ENCODE measurements around the gene WWOX.

Gene WWOX

DNA sequence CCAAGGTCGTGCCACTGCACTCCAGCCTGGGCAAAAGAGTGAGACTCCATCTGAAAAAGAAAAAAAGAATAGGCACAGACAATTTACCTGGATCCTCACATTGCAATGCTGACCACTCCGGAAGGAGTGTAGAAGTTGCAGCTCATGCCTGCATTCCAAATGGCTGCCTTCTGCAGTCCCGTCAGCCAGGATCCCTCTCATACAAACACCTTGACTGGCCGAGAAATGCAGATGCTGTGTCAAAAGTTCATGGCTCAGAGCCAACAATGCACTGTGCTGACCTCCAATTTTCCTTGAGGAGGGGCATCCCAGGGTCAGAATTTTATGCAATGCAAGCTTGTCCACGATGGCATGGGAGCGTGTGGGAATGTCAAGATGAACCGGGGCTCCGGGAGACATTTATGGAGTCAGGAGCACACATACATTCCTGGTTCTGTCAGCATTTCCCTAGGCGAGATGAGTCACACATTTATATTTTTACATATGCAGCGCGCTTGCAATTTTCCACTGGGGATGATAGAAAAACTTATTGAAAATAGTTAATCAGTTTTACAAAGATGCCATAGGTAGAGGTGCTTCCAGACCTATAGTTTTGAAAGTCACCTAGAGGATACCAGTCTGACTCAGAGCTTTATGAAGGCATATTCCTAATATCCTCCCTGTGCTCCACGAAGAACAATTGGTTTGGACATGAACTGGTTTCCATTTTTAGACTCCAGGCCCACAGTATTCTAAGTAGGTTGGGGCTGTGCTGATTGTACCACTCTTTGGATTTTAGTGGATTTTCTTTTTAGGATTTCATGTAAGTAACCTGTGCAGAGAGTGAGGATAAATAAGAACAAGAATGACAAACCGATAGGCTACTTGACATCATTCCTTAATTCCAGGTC is 886.5 kb downstream of the WWOX start:
- DNase-seq: no peak

DNA sequence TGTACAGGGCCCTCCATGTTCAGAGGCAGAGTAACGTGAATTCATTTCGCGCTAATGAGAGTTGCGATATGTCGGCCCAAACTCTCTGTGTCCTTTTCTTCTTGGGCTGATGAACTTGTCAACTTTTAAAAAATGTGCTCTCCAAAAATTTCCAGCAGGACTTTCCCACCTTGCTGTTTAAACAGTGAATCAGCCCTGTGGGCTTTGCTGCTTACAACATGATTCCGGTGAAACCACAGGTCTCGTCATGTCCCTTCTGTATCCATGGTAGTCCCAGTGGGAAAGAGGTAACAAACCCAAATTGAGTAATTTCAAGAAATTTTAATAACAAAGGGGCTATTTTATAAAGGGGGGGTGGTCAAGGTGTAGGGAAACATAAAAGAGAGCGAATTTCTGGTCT is 888.2 kb downstream of the WWOX start:
- no peak for DNase-seq

DNA sequence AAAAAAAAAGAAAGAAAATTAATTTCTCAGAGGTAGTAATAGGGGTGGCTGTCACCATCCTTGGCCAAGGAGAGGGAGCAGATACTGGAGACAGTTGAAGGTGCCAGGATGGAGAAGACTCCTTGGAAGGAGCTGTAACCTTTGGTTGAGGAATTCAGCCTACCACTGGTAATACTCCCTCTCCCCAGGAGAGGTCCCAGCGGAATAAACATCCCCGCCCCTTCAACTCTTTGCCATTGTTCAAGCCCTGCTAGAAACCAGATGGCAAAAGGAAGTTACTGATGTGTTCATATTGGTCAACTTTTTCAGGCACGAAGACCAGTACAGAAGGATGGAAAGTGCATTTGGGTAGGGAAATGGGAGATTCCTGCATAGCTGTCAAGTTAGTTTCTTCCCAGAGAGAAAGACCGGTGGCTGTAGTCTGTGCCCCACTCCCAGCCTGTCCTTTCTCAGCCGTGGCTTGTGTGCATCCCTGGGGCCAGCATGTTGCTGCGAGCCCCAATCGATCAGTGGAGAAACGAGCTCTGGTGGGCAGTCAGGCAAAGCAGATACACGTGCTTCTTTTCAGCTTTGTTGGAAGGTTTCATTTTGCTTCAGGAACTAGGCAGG is 889.0 kb downstream of the WWOX start:
- DNase-seq: no peak

DNA sequence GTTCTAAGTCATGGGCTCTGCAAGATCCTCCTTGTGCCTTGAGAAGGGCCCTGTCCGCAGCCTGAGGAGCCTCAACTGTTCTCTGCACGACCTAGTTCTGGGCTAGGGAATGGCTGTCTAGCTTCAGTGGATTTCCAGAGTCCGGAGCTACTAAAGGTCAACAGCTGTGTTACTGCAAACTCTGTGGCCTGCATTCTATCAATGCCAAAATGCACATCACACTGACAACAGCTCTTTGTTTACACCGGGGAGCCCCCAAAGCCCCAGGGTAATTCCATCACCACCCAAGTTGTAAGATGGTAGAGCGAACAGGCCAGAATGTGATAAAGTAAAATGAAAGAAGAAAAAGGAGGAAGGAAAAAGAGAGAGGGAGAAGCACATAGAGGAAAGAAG is 890.9 kb downstream of the WWOX start:
- DNase-seq: no peak

DNA sequence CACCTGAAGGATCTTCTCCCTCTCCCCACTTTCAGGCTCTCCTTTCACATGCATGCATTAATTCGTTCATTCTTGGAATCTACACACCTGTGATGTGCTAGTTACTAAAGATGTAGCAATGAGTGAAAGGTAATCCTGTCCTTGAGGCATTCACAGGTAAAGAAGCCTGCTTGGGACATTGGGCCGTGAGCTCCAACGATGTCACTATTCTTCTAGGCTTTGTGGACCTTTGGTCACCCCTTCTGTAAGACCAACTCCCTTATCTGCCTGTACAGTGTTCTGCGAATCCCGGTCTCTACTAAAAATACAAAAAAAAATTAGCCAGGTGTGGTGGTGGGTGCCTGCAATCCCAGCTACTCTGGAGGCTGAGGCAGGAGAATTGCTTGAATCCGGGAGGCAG is 892.5 kb downstream of the WWOX start:
- no peak for DNase-seq

DNA sequence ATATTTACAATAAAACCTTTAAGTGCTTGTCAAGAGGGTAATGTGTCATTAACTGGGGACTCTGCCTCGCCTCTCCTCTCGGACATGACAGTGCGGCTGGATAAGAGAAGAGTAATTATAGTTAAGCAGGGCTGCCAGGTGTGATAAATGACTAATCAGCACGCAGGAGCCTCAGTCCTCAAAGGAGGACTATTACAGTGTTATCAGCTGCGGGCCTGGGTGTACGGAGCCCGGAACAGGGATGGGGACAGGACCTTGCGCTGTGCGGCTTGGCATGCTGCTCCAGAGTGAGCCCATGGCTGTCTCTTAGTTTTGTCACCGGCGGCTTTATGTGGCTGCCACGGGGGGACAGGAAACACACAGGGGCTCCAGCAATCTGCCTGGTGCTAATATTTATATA is 893.9 kb downstream of the WWOX start:
- no peak for DNase-seq

DNA sequence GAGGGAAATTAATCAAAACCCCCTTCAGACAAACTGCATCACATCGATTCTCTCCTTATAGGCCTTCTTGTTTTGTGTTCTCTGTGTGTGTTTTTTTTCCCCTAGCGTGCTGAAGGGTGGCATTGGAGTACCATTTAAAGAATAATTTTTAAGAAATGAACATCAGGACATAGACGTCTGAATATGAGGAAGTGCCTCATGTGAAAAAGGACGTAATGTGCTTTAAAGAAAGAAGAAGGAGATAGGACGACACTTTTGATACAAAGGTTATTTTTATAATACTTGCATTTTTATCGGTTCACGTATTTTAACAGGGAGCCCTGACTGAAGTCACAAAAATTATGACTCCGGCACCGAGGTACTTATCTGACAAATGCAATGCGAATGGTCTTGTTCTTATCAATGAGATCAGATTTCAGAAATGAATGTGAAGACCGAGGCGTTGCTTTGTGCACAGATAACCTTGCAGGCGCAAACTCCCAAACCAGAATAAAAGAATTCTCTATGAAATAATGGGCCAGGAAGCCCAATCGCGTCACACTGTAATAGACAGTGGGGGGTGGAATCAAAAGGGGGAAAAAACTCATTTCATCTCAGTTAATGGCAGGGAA is 894.8 kb downstream of the WWOX start:
- DNase-seq: peak; percentile 18

DNA sequence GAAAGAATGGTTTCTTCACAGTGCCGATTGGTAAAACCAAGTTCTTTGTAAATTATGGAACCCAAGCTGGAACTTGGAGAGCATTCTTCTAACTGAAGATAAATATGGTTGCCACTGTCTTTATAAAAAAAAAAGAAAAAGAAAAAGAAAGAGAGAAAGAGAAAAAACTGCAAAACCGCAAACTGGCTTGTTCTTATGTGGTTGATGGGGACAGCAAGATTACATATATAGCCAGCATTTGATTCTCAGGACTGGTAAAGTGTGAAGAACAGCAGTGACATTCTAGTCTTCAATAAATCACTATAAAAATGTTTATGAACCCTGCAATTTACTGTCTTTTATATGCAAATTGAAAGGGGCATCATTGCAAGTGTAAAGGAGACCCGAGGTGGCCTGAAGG is 896.0 kb downstream of the WWOX start:
- no peak for DNase-seq

DNA sequence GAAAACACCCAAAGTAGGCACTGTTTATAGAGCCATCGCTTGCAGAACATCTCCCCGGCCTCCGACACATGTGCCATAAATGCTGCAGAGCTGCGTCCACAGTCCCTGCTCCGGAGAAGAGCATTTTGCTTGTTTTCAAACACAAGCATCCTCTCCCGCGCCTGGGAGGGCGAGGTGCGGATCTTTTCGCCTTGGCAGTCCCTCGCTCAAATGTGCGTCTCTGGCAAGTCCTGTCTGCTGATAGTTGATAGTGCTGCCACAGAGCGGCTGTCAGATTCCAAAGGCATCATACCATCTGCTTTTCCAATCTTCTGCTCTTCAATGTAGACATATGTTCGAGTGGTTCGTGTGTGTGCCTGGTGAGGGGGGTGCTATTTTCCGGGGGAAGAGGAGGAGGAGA is 897.3 kb downstream of the WWOX start:
- DNase-seq: no peak

DNA sequence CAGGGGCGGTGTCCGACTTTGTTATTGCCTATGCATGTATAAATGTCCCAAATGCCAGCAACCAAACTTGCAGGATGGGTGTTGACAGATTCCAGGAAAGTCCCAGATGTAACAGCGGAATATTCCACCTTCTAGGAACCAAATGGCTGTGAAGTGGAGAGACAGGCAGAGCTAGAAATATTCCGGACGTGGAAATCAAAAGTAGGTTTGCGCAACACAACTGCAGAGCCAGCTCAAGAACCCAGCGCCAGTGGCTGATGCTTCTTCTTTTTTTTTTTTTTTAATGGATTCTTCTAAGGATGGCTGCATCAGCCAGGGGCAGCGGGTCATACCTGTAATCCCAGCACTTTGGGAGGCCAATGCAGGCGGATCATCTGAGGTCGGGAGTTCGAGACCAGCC is 899.4 kb downstream of the WWOX start:
- no peak for DNase-seq

DNA sequence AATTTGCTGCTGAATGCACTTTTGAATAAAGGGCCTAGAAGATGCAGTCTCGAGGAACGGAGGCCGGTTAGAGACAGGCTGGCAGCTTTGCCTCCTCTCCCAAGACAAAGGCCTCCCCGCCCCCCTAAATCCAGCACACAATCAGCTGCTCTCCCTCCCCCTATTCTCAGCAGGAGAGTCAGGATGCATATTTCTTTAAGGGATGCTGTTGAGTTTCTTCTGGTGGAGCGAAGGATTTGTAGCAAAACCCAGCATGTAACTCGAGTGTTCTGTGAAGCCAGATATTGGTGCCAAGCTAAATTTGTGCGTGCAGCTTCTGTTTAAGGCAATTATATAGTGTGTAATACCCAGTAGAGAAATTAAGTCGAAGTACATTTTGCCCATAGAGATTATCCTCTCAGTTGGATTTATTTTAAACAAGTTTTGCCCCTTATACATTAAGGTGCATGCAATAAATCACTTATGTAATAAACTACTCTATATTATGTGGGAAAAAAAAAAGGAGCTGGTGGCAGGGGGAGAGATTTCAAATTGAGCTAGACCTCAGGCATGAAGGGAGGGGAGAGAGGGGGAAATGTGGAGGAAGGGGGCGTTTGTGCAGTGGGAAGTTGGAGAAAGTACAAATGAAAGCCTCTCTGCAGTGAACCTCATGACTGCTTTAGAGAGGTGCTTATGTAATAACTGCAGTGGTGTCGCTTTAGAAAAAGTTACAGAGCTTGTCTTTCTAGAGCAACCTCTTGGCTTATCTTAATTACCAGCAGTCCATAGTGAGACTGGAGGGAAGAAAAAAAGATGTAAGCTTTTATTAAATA is 901.9 kb downstream of the WWOX start:
- no peak for DNase-seq

DNA sequence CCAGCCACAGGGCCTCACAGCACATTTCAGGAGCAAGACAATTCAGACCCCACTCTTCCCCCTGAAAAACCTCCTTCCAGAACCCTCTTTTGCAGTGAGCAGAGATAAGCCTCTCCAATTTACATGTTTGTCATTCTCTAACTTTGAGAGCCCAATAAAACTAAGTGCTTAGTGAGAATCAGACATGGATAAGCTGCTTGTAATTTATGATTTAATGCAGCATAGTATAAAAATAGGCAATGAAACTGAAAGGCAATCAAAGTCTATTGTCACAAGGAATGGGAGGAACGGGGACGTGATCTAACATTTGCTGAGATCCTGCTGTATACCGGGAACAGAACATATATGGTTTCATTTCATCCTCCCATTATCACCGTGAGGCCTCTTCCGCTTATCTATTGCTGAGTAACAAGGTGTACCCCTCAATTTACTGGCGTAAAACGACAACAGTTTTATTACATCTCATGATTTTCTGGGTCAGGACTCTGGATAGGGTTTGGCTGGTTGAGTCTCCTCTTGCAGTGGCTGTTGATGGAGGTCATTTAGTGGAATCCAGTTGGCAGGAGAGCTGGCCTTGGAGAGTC is 903.7 kb downstream of the WWOX start:
- no peak for DNase-seq

DNA sequence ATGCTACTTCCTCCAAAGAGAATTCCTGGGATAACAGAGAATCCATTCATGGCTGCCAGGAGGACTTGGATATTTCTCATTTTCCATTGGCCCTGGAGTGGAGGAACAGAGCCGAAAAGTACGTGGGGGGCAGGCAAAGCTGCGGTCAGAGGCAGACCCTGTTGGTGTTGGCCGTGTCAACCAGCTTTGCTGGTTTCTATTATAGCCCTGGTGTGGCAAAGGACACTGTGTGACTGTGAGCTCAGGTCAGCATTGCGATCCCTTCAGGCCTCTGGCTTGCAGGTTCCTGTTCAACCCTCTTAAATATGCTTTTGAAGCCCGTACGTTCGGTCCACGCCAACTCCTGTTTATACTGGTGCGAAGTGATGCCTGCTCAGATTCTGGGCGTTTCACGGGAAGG is 904.9 kb downstream of the WWOX start:
- no peak for DNase-seq

DNA sequence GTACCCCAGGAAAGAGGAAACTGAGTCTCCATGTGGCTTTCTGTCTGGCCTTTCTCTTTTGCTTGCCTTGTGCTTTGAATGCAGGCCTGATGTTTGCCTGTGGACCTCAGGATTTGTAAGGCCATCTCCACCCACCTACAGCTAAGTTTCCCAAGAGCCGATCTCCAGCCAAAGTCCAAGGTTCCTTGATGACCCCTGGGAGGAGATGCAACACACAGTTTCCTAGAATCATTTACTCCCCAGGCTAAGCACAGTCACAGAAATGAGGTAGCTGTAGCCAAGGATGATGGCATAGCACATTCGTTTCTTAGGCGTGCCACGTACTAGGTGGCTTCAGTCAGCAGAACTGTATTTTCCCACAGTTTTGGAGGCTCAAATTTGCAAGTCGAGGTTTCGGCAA is 905.6 kb downstream of the WWOX start:
- no peak for DNase-seq

DNA sequence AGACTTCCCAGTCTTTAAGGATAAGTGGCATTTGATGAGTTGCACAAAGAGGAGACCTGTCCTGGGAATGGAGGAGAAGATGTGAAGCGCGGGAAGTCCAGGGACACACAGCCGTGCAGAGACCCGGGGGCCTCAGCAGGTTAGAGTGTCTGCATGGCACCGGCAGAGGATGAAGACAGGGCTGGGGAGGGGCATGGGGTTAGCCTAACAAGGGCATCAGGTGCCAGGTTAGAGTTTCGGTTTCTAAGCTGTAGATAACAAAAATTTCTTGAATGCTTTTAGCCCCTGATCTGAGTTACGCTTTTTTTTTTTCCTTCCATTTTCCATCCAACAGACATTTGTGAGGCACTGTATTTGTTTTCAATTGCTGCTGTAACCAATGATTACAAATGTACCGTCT is 906.8 kb downstream of the WWOX start:
- DNase-seq: no peak

DNA sequence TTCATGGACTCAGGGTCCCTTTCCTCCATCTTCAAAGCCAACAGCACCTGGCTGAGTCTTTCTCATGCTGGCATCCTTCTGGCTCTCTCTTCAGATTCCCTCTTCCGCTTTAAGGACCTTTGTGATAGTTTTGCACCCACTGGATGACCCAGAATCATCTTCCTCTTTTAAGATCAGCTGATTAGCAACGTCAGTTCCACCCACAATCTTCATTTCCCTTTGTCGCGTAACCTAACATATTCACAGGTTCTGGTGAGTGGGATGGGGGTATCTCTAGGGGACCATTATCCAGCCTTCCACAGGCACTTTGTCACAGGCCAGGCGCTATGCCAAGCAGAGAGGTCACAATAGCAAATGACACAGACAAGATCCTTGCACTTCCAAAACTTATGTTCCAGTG is 907.3 kb downstream of the WWOX start:
- DNase-seq: no peak

DNA sequence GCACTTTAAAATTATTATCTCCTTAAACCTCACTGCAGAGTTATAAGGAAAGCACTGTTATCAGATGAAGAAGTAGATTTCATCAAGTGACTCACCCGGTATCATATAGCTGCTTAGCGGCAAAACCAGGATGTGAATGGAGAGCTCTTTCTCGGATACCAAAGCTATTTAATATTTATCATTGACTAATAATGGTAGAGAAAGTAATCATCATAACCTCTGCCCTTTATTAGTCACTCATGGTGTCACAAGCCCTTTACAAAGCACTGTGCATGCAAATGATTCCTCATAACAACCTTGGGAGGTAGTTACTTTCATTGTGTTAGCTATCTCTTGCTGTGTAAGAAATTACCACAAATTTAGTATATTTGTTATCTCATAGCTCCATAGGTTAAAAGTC is 908.2 kb downstream of the WWOX start:
- peak; percentile 78 for DNase-seq

DNA sequence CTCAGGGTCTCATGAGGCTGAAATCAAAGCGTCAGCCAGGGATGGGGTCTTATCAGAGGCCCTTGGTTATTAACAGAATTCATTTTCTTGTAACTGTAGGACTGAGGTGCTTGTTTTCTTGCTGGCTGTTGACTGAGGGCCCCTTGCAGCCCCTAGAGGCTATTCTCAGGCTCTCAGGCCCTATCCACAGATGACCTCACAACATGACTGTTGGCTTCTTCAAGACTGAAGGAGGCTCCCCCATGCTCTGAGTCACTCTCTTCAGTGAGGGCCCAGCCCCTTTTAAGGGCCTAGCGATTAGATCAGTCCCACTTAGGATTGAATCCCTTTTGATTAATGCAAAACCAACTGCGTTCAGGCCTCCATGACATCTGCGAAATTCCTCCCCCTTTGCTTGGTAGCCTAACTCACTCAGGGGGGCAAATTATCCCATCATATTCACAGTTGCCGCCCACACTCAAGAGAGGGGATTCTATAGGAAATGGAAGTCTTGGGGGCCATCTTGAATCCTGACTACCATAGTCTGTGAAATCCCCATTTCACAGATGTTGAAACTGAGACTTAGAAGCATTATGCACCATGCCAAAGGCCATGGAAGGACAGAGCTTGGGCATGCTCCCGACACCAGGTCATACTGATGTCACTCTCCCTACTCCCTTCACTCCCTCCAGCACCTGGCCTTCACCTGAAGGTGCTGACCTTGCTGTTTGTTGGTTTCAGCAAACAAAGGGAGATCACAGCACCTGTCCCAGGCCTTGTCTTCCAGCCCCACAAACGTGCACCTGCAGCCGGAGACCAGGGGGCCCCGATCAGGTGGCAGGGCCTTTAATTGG is 908.8 kb downstream of the WWOX start:
- DNase-seq: peak; percentile 58

DNA sequence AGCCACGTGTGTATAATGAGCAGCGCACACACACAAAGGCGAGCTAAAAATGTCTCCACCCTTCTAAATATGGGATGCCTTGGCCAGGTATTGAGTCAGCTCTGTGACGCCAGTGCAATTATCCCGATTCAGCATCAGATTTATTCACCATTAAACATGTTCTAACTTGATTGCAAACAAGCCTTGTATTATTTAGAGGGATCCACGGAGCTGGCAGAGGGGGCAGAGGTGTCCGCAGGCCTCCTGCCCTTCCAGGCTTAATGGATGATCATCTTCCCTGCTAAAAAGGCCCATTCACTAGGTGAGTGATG is 909.4 kb downstream of the WWOX start:
- DNase-seq: no peak

DNA sequence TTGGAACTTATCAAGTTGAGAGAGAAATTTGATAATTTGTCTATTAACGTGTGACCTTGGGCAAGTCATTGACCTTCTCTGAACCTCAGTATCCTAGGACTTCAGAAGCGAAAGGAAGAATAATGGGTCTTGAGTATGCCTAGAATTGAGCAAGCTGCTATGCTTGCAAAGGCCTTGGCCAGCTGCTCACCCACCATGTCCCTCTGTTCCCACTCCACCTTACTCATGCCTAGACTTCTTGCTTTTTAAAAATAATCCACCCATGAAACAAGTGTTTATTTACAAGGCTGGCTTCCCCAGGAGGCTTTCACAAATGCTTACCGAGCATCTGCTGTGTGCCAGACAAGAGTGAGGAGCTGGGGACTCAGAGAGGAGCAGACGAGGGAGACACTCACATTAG is 910.4 kb downstream of the WWOX start:
- DNase-seq: no peak

DNA sequence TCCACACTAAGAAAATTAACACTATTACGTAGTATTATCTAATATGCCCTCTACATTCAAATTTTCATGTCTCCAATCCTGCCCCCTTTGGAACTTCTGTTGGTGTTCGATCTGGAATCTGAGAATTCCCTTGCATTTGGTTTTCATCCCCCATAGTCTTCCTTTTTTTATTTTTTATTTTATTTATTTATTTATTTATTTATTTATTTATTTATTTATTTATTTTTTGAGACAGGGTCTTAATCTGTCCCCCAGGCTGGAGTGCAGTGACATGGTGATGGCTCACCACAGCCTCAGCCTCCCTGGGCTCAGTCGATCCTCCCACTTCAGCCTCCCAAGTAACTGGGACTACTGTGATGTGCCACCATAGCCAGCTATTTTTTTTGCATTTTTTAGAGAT is 911.8 kb downstream of the WWOX start:
- no peak for DNase-seq

DNA sequence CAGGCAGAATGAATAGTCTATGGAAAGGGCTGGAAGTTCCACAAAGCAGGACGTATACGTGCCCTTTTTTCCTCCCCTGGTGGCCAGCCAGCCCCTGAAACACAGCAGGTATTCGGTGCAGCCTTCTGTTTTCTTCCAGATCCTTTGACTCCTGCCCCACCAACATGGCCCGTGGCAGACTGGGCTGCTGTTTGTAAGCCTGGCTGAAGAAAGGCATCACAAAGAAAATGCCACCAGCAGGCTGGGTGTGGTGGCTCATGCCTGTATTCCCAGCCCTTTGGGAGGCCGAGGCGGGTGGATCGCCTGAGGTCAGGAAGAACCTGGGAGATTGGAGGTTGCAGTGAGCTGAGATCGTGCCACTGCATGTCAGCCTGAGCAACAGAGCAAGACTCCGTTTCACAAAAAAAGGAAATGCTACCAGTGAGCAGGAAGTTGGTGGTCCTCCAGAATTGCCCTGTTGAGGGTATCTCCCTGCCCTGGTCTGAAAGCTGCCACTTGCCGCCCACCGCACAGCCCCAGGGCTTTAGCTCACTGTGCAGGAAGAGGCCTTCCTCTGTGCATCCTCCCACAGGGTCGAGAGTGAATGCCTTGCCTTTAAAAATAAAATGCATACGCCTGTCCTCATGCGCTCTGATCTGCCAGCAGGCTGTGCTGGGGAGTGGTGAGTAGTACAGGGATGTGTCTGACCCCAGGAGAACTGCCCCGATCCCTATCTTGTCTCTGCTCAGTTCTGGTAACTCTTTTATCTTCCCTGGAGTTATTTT is 913.4 kb downstream of the WWOX start:
- DNase-seq: no peak

Measured in activated CD4-positive, alpha-beta T cell treated with anti-CD3 and anti-CD28 coated beads, Interleukin-10, Interleukin-2, amounts not matched to agents 100 ng/mL and 50 ng/mL, durations not matched to agents 16 hours and 8 hours (primary cell).